Measurements from ENCODE around the gene FOSL2. TPM values are rescaled to one million over a fixed set of nuclear protein-coding genes. Genes with fewer than 3 reads are reported as not detected.
A peak's percentile ranks its signal among the peaks of the same experiment; 100 is the strongest.

The FOSL2 gene
- total and polyA plus RNA-seq, 3 donors from 2014 or later = 14.1 to 39.7 (median 24.3) TPM

- peak; percentile 96 for DNase-seq
- Histone ChIP-seq H3K27ac (peak overlapping the region; percentile 83 to 84), H3K4me1 (peaks cover 19% of the 10 kb centered on the region), H3K9me3 (no peaks in the 10 kb centered on the region), H3K27me3 (no peaks in the 10 kb centered on the region), H3K4me3 (no peak overlapping the region), H3K36me3 (ENCODE audit: low read depth, missing control alignments) (no peaks in the 10 kb centered on the region)
- TF ChIP-seq CTCF (IDR thresholded peaks at IDR 0.05) = no peak
- no peak for TF ChIP-seq POLR2A (IDR thresholded peaks at IDR 0.05)
- intact Hi-C loops (cut with DNase I; ENCODE audit: low total_unique reads) = no loop called here
- WGBS, 2 donors = 33 to 67% methylated on average over 2 to 17 of the region's 17 CpGs
These were observed 36.4 kb upstream of the FOSL2 start for GRCh38 chr2:28356095-28356911.

- intact Hi-C loops (cut with DNase I; ENCODE audit: low total_unique reads) = no loop called here
These were observed 35.6 kb upstream of the FOSL2 start for GRCh38 chr2:28357055-28357454.

GRCh38 chr2:28357948-28358667 is 34.5 kb upstream of the FOSL2 start:
- Histone ChIP-seq H3K4me1 (peaks cover 19% of the 10 kb centered on the region), H3K9me3 (no peaks in the 10 kb centered on the region), H3K4me3 (no peak overlapping the region), H3K36me3 (ENCODE audit: low read depth, missing control alignments) (no peaks in the 10 kb centered on the region), H3K27ac (no peak overlapping the region), H3K27me3 (no peaks in the 10 kb centered on the region)
- TF ChIP-seq POLR2A (IDR thresholded peaks at IDR 0.05) = no peak
- TF ChIP-seq CTCF (IDR thresholded peaks at IDR 0.05) = no peak
- no peak for DNase-seq
- intact Hi-C loops (cut with DNase I; ENCODE audit: low total_unique reads) = no loop called here
- WGBS, 2 donors = 88 to 95% methylated on average over 13 to 19 of the region's 19 CpGs

More at GRCh38 chr2:28357055-28357454, 35.6 kb upstream of the FOSL2 start:
- DNase-seq = no peak
- WGBS, 2 donors = 84 to 85% methylated on average over 5 of the region's 5 CpGs
- H3K4me3 ChIP-seq = no peak overlapping the region
- H3K36me3 ChIP-seq (ENCODE audit: low read depth, missing control alignments) = no peaks in the 10 kb centered on the region
- TF ChIP-seq CTCF (IDR thresholded peaks at IDR 0.05) (no peak), POLR2A (IDR thresholded peaks at IDR 0.05) (no peak)
- peak overlapping the region; percentile 83 to 84 for H3K27ac ChIP-seq
- H3K4me1 ChIP-seq = peaks cover 19% of the 10 kb centered on the region
- H3K27me3 ChIP-seq = no peaks in the 10 kb centered on the region
- H3K9me3 ChIP-seq = no peaks in the 10 kb centered on the region

- no peak overlapping the region for H3K27ac ChIP-seq
These were observed 33.9 kb upstream of the FOSL2 start for GRCh38 chr2:28358668-28359201.

More at GRCh38 chr2:28358668-28359201, 33.9 kb upstream of the FOSL2 start:
- DNase-seq = no peak
- Histone ChIP-seq H3K27me3 (no peaks in the 10 kb centered on the region), H3K4me3 (no peak overlapping the region), H3K9me3 (no peaks in the 10 kb centered on the region), H3K36me3 (ENCODE audit: low read depth, missing control alignments) (no peaks in the 10 kb centered on the region), H3K4me1 (peaks cover 19% of the 10 kb centered on the region)
- intact Hi-C loops (cut with DNase I; ENCODE audit: low total_unique reads) = no loop called here
- no peak for TF ChIP-seq CTCF (IDR thresholded peaks at IDR 0.05)
- no peak for TF ChIP-seq POLR2A (IDR thresholded peaks at IDR 0.05)
- 93% methylated on average over 3 to 7 of the region's 7 CpGs for WGBS, 2 donors
